Neural cell (in vitro differentiated cells): ENCODE measurements around the gene AKAP6.

Experiments
- EZH2 ChIP-seq: fragments of 200-600, 300-800 bp; shearing (Covaris generic), sonication (generic); IDR thresholded peaks from 2 replicates; pipeline ENCODE4 v1.6.1; 2014; ENCODE audit warnings: antibody characterized with exemption, low read length, borderline replicate concordance, mild to moderate bottlenecking; ENCODE audit not compliant: insufficient read depth, poor library complexity, severe bottlenecking
- RAD21 ChIP-seq: fragments of 450-650 bp; conservative IDR thresholded peaks from 2 replicates; pipeline ENCODE4 v1.6.1; 2014; ENCODE audit warnings: antibody characterized with exemption, mild to moderate bottlenecking, moderate library complexity
- TAF1 ChIP-seq: IDR thresholded peaks from 2 replicates; pipeline ENCODE4 v1.6.1; 2012; ENCODE audit warnings: low read depth
- TF ChIP-seq, protein P1 (sequence below): fragments of 450-650 bp; IDR thresholded peaks from 2 replicates; pipeline ENCODE4 v1.5.1; 2014; ENCODE audit warnings: antibody characterized with exemption, mild to moderate bottlenecking, moderate library complexity; ENCODE audit not compliant: poor library complexity, severe bottlenecking

- TF ChIP-seq TAF1 (no peak), EZH2 (no peak), RAD21 (no peak)
- TF ChIP-seq, protein P1, sequence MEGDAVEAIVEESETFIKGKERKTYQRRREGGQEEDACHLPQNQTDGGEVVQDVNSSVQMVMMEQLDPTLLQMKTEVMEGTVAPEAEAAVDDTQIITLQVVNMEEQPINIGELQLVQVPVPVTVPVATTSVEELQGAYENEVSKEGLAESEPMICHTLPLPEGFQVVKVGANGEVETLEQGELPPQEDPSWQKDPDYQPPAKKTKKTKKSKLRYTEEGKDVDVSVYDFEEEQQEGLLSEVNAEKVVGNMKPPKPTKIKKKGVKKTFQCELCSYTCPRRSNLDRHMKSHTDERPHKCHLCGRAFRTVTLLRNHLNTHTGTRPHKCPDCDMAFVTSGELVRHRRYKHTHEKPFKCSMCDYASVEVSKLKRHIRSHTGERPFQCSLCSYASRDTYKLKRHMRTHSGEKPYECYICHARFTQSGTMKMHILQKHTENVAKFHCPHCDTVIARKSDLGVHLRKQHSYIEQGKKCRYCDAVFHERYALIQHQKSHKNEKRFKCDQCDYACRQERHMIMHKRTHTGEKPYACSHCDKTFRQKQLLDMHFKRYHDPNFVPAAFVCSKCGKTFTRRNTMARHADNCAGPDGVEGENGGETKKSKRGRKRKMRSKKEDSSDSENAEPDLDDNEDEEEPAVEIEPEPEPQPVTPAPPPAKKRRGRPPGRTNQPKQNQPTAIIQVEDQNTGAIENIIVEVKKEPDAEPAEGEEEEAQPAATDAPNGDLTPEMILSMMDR = no peak
These were observed 141.1 kb downstream of the AKAP6 start for GRCh38 chr14:32470161-32470715.
